Measurements from ENCODE around the gene ADISSP. TPM values are rescaled to one million over a fixed set of nuclear protein-coding genes. Genes with fewer than 3 reads are reported as not detected.

Gene ADISSP
- total RNA-seq, 1 donor from 2014 or later: 24.3 TPM

DNA sequence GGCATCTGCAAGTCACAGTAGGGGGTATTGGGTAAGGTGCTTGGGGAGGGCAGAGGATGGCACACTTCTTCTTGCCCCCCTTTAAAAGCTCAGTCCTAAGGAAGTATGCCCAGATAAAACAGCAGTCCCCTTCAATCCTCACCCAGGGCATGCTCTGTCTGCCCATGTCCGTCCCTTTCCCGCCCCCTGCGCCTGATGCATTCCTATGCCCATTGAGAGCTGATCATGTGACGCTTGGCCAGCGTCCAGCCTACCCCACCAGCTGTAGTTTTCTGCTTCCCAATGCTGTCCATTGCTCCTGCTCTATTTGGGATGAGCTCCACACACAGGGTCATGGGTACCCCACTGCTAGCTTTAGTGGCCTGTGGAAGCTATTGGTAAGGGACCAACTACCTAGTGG is 63.5 kb downstream of the ADISSP start:
- Mint-ChIP-seq H3K27ac (ENCODE audit: unreplicated experiment) (no peak overlapping the region), H3K27me3 (ENCODE audit: unreplicated experiment) (no peaks in the 10 kb centered on the region), H3K36me3 (ENCODE audit: unreplicated experiment) (no peaks in the 10 kb centered on the region), H3K4me3 (ENCODE audit: unreplicated experiment) (no peak overlapping the region), H3K4me1 (ENCODE audit: unreplicated experiment) (peaks cover 13% of the 10 kb centered on the region), H3K9me3 (ENCODE audit: unreplicated experiment) (no peaks in the 10 kb centered on the region)
- no peak for TF ChIP-seq CTCF (IDR thresholded peaks at IDR 0.05)
- no peak for DNase-seq (ENCODE audit: extremely low spot score, unreplicated experiment)

Other genes with a start within 250 kb of the ADISSP start
- gene GFRA4, start 104.4 kb downstream of the ADISSP start, total RNA-seq: not detected in 2 replicates
- gene ADAM33, start 85.7 kb downstream of the ADISSP start, total RNA-seq: 32.0 and 34.7 TPM in 2 replicates
- gene SIGLEC1, start 55.2 kb downstream of the ADISSP start, total RNA-seq: 0.21 TPM in 2 replicates
- not detected in 2 replicates for gene HSPA12B, start 35.1 kb downstream of the ADISSP start, total RNA-seq
- 0.24 TPM in 1 of 2 replicates, not detected in the other for gene SPEF1, start 13.7 kb upstream of the ADISSP start, total RNA-seq
- 87.7 and 92.2 TPM in 2 replicates for gene CENPB, start 19.0 kb upstream of the ADISSP start, total RNA-seq
- gene CDC25B, start 28.6 kb upstream of the ADISSP start, total RNA-seq: 193 and 197 TPM in 2 replicates
- 22.8 and 24.3 TPM in 2 replicates for gene AP5S1, start 52.8 kb upstream of the ADISSP start, total RNA-seq
- 47.0 and 49.7 TPM in 2 replicates for gene MAVS, start 79.1 kb upstream of the ADISSP start, total RNA-seq
- gene PANK2, start 121.6 kb upstream of the ADISSP start, total RNA-seq: 41.9 and 54.2 TPM in 2 replicates
- 17.5 and 18.5 TPM in 2 replicates for gene RNF24, start 247.8 kb upstream of the ADISSP start, total RNA-seq